GM18526 (cell line): ENCODE measurements around the gene STPG1.

Source experiments
- POLR2A ChIP-seq: IDR thresholded peaks from 3 replicates; pipeline ENCODE4 v1.6.1; 2011; ENCODE audit not compliant: insufficient read length; ENCODE audit errors: extremely low read depth

The STPG1 gene

GRCh38 chr1:24413350-24414163 is at the start of gene STPG1:
Gene STPG1 (minus strand): TSS chr1:24413782. CDS start chr1:24401388, 12,394 bp downstream.
- TF ChIP-seq POLR2A = no peak

DNA sequence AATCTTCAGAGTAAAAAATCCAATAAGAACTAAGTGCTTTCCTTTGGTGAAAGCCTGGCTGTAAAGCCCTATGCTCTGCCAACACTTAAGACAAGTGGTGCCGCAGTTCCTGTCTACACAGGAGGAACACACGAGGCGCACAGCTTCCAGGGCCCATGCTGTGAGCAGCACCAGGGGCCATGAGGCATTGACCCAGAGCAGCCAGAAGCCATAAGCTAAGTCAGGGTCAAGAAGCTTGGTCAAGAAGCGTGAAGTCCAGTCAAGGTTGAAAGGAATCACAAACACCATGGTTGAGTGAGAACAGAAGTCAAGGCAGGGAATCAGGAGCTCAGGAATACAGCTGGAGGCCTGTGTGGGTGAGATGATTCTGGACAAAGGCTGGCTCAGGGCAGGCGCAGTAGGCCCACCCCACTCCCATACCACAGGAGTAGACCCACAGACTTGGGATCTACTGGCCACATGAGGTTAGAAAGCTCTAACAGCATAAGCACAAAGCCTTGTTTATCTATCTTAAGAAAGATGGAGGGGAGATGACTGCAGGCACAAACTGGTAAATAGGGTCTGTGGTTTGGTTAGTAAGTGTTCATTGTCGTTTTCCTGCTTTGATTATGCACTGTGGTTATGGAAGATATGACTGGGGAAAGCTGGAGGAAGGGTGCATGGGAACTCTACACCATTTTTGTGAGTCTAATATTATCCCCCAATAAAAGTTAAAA is 46.1 kb upstream of the STPG1 start:
- no peak for TF ChIP-seq POLR2A

- no peak for TF ChIP-seq POLR2A
Measured at GRCh38 chr1:24457866-24458265, 44.3 kb upstream of the STPG1 start.

GRCh38 chr1:24455272-24455671 is 41.7 kb upstream of the STPG1 start:
- TF ChIP-seq POLR2A = no peak

DNA sequence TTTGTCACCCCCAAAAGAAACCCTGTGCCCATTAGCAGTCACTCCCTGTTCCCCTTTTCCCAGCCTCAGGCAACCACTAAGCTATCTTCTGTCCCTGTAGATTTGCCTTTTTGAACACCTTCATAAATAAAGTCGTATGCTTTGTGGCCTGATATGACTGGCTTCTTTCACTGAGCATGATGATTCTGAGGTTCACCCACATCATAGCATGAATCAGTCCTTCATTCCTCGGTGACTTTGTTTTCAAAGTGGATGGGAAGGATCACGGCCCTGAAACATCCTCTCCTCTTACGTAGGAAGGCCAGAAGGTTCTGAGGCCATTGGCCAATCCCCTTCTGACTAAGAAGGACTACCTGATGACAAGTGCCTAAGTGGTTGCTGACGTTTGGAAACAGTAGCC is 41.1 kb upstream of the STPG1 start:
- TF ChIP-seq POLR2A = no peak

DNA sequence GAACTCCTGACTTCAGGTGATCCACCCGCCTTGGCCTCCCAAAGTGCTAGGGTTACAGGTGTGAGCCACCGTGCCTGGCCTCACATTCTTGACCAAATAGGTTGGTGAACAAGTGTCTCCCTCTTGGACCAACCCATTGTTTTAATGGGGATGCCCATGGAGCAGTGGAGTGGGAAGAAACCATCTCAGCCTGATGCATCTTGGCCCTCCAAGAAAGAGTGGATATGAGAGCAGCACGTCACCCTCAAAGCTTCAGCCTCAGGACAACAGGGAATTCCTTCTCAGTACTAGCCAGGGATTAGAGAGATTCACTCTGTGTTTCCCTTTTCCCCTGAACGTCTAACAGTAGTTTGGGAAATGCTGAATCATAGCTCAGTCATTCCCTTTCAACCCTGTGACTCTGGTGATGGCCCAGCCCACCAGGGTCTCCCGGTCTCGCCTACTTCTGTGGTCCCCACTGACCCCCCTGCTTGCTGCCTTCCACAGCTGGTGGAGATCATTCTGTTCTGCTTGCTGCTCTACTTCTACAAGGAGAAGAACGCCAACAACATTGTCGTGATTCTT is 39.4 kb upstream of the STPG1 start:
- no peak for TF ChIP-seq POLR2A

DNA sequence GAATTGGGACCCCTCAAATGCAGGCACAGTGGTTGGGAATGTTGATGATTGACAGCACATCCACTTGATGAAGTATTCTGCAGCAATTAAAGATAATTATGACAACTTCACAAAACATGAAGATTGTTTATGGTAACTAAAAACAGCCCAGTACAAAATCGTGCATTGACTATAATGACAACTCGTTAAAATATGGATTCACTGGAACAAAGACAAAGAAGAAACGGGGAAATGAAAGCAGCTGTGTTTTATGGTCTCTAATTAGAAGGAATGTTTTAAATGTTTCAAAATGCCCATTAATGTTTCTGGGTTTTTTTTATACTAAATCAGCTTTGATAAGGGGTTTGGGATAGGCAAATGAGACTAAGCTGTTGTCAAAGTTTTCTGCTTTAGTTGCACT is 38.2 kb upstream of the STPG1 start:
- TF ChIP-seq POLR2A = no peak

- no peak for TF ChIP-seq POLR2A
Measured at GRCh38 chr1:24450857-24451397, 37.3 kb upstream of the STPG1 start.

- TF ChIP-seq POLR2A = no peak
Measured at GRCh38 chr1:24450316-24450715, 36.7 kb upstream of the STPG1 start.

GRCh38 chr1:24443241-24443656 is 29.7 kb upstream of the STPG1 start:
- no peak for TF ChIP-seq POLR2A

DNA sequence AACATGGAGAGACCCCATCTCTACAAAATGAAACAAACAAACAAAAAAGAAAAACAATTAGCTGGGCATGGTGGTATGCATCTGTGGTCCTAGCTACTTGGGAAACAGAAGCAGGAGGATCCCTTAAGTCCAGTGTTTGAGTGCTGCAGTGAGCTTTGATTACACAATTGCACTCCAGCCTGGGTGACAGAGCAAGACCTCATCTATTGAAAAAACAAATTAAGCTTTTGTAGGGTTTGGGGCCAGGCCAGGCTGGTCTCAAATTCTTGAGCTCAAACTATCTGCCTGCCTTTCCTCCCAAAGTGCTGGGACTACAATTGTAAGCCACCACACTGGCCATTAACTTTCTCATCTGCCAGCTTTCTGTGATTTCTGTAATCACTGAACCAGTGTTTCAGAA is 29.2 kb upstream of the STPG1 start:
- no peak for TF ChIP-seq POLR2A

DNA sequence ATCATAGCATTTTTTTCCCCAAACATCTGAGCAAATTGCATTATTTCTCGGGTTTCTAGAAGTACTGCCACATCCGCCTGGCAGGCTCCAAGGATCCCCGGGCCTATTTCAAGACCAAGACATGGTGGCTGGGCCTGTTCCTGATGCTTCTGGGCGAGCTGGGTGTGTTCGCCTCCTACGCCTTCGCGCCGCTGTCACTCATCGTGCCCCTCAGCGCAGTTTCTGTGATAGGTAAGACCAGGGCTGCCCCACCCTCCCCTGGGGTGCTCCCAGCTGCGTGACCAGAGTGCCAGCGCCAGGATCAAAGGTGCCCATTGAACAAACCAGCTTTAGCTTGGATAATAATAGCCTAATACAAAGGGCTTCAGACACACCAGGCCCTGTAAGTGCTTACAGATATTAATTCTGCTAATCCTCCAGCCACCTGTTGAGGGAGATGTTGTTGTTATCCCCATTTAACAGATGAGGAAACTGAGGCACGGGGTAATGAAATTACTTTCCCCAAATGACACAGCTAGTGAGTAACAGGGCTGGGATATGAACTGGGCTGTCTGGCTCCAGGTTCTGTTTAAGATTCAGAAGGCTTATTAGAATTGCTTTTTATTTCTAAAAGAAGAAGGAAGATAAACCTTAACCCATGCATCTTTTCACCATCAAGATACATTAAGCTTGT is 28.6 kb upstream of the STPG1 start:
- no peak for TF ChIP-seq POLR2A

GRCh38 chr1:24441480-24441879 is 27.9 kb upstream of the STPG1 start:
- no peak for TF ChIP-seq POLR2A

DNA sequence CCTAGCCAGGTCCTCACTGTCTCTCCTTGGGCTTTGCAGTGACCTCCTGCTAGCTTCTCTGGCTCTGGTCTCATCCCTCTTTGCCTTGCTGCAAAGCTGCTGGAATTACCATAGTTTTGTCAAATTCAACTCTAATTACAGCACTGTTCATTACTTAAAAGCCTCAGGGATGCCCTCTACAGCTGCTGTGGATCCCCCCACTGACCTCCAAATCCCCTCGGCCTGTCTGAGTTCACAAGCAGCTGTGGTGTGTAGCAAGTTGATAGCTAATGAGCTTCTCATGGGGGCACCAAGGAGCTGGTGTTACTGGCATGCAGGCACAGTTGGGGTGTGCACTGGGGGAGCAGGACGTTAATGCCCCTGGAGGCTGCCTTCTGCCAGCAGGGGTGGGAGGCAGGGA is 26.9 kb upstream of the STPG1 start:
- TF ChIP-seq POLR2A = no peak

DNA sequence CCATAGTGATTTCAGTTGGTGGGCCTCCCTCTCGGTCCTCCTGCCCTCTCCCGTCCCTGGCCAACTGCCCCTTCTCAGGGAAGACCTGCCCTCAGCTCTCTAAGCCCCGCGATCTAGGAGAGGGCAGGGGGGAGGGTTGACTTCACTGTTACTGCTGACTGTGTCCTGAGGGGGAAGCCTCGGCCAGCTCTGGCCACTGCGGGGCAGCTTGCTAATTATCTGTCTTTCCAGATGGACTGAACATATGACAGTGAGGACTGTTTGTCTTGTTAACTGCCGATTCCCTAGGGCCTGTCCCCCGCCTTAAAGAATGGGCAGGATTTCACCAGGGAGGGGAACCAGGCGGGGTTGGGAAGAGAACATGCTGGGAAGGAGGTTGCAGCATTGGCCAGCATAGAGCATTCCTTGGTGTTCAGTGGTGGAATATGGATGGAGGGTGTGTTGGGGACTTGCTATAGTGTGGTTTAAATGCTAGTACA is 24.9 kb upstream of the STPG1 start:
- TF ChIP-seq POLR2A = no peak
